Progenitor cell of endocrine pancreas (in vitro differentiated cells): Measurements from ENCODE around the gene TM4SF1. TPM values are rescaled to one million over a fixed set of nuclear protein-coding genes. Genes with fewer than 3 reads are reported as not detected.

Experiments
- DNase-seq: peaks from one replicate; pipeline ENCODE4 v3.0.0; 2021; ENCODE audit warnings: low spot score; ENCODE audit not compliant: unreplicated experiment
- H3K27ac Mint-ChIP-seq: 2 replicates; pipeline ENCODE4 v1.8.0; 2021; ENCODE audit warnings: mild to moderate bottlenecking, moderate library complexity, mixed read lengths
- H3K27me3 Mint-ChIP-seq: 2 replicates; pipeline ENCODE4 v1.8.0; 2021; ENCODE audit warnings: mixed read lengths
- H3K36me3 Mint-ChIP-seq: 2 replicates; pipeline ENCODE4 v1.8.0; 2022; ENCODE audit warnings: mixed read lengths; ENCODE audit not compliant: insufficient read depth
- H3K4me1 Mint-ChIP-seq: 2 replicates; pipeline ENCODE4 v1.8.0; 2021; ENCODE audit warnings: low read depth, mixed read lengths
- H3K4me3 Mint-ChIP-seq: 2 replicates; pipeline ENCODE4 v1.8.0; 2021; ENCODE audit warnings: low read depth, mild to moderate bottlenecking, moderate library complexity, mixed read lengths
- H3K9me3 Mint-ChIP-seq: 2 replicates; pipeline ENCODE4 v1.8.0; 2021; ENCODE audit warnings: low read depth, mixed read lengths
- total RNA-seq: library from RNA; stranded (reverse); gene quantifications from 2 replicates; pipeline ENCODE4 v1.2.1, GENCODE V29; 2021
- TF ChIP-seq, protein P1 (sequence below): fragments of 200-600 bp; sonication (generic); IDR thresholded peaks from one replicate; pipeline ENCODE4 v1.5.0; 2021; ENCODE audit warnings: antibody characterized with exemption, mild to moderate bottlenecking; ENCODE audit not compliant: unreplicated experiment

The TM4SF1 gene
- total RNA-seq, 1 donor from 2014 or later: 2.1 TPM

DNA sequence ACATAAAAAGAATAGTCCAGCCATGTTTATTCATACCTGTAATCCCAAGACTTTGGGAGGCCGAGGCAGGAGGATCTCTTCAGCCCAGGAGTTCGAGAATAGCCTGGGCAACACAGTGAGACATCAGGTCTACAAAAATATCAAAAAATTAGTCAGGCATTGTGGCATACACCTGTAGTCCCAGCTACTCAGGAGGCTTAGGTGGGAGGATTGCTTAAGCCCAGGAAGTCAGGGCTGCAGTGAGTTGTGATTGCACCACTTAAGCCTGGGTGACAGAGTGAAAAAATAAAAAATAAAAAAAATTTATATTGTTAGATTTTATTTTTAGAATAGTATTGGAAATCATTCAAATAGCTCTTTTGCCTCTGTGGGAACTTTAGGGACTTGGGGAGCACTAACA lies 12.8 kb upstream of the TM4SF1 start:
- Mint-ChIP-seq H3K27ac (no peak overlapping the region), H3K9me3 (peaks cover 18% of the 10 kb centered on the region), H3K4me1 (peaks cover 28% of the 10 kb centered on the region), H3K36me3 (peaks cover 5% of the 10 kb centered on the region), H3K4me3 (no peak overlapping the region), H3K27me3 (no peaks in the 10 kb centered on the region)
- DNase-seq: no peak
- TF ChIP-seq, protein P1, sequence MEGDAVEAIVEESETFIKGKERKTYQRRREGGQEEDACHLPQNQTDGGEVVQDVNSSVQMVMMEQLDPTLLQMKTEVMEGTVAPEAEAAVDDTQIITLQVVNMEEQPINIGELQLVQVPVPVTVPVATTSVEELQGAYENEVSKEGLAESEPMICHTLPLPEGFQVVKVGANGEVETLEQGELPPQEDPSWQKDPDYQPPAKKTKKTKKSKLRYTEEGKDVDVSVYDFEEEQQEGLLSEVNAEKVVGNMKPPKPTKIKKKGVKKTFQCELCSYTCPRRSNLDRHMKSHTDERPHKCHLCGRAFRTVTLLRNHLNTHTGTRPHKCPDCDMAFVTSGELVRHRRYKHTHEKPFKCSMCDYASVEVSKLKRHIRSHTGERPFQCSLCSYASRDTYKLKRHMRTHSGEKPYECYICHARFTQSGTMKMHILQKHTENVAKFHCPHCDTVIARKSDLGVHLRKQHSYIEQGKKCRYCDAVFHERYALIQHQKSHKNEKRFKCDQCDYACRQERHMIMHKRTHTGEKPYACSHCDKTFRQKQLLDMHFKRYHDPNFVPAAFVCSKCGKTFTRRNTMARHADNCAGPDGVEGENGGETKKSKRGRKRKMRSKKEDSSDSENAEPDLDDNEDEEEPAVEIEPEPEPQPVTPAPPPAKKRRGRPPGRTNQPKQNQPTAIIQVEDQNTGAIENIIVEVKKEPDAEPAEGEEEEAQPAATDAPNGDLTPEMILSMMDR: no peak

DNA sequence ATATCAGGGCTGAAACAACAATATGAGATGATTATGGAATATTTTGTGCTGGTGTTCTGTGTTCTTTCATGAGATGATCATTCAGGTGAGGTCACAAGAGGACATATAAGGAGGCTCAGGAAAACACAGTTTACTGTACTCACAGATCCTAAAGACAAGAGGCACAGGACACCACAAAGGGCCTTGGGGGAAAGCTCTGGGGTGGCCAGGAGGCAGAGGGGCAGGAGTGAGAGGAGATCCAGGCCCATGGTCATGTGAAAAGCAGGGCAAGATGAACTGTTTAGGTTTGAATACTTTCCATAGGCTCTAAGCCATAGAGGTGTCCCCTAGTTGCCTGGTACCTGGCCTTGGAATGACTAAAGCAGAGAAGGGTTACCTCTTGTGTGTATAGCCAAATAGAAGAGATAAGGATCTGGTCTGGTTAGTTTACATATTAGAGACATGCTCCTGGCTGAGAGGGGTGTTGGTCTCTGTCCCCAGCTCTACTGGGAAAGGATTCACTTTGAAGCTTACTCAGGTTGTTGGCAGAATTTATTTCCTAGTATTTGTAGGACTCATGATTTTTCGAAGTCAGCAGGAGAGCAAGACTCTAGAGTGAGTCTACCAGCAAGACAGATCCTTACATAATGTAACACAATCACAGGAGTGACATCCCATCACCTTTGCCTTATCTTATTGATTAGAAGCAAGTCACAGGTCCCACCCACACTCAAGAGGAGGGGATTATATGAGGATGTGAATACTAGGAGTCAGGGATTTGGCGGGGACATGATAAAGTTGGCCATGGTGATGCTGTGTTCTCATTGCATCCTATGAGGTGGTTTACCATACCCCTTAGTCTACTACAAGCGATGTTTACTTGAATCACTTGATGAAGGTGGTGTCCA lies 11.3 kb upstream of the TM4SF1 start:
- no peaks in the 10 kb centered on the region for H3K27me3 Mint-ChIP-seq
- peaks cover 20% of the 10 kb centered on the region for H3K9me3 Mint-ChIP-seq
- H3K4me1 Mint-ChIP-seq: peaks cover 27% of the 10 kb centered on the region
- H3K27ac Mint-ChIP-seq: peak overlapping the region; percentile 80
- no peak for DNase-seq
- TF ChIP-seq, protein P1: no peak
- H3K4me3 Mint-ChIP-seq: no peak overlapping the region
- peaks cover 5% of the 10 kb centered on the region for H3K36me3 Mint-ChIP-seq

DNA sequence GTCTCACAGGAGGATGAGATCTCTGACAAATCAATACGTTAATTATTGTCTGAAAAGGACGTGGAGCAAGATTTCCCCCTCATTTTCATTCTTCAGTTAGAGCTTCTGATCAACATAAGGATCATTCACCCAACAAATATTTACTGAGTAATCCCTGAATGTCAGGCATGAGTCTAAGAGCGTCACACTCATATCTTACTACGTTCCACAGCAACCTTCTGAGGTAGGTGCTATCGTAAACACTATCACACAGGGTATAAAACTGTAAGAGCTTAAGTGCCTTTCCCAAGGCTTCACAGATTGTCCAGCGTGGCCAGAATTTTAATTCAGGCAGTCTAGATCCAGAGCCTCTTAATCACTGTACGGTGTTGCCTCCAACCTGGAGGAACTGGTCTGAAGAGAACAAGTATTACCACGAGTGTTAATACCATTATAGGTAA lies 10.6 kb upstream of the TM4SF1 start:
- Mint-ChIP-seq H3K36me3 (peaks cover 5% of the 10 kb centered on the region), H3K27me3 (no peaks in the 10 kb centered on the region), H3K9me3 (peaks cover 20% of the 10 kb centered on the region)

DNA sequence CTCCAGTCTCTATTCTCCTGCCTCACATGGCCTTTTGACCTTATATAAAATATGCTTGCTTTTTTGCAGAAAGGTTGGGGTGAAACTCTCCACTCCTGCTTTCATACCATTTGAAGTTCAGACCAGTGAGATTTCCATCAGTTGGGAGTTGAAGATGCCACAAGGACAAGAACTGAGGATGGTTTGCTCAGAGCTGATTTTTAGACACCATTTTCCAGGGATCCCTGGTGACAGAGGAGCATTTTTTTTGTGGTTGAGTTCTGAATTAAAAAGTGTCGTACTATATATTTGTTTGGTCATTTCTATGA lies 8.8 kb upstream of the TM4SF1 start:
- no peak for DNase-seq
- H3K4me1 Mint-ChIP-seq: peaks cover 36% of the 10 kb centered on the region
- no peak overlapping the region for H3K4me3 Mint-ChIP-seq
- H3K9me3 Mint-ChIP-seq: peaks cover 26% of the 10 kb centered on the region
- H3K27ac Mint-ChIP-seq: peak overlapping the region; percentile 91
- TF ChIP-seq, protein P1: no peak
- peaks cover 10% of the 10 kb centered on the region for H3K36me3 Mint-ChIP-seq
- no peaks in the 10 kb centered on the region for H3K27me3 Mint-ChIP-seq

More for the DNA sequence above, 10.6 kb upstream of the TM4SF1 start:
- peaks cover 27% of the 10 kb centered on the region for H3K4me1 Mint-ChIP-seq
- H3K4me3 Mint-ChIP-seq: no peak overlapping the region
- TF ChIP-seq, protein P1: no peak
- H3K27ac Mint-ChIP-seq: peak overlapping the region; percentile 80
- no peak for DNase-seq

DNA sequence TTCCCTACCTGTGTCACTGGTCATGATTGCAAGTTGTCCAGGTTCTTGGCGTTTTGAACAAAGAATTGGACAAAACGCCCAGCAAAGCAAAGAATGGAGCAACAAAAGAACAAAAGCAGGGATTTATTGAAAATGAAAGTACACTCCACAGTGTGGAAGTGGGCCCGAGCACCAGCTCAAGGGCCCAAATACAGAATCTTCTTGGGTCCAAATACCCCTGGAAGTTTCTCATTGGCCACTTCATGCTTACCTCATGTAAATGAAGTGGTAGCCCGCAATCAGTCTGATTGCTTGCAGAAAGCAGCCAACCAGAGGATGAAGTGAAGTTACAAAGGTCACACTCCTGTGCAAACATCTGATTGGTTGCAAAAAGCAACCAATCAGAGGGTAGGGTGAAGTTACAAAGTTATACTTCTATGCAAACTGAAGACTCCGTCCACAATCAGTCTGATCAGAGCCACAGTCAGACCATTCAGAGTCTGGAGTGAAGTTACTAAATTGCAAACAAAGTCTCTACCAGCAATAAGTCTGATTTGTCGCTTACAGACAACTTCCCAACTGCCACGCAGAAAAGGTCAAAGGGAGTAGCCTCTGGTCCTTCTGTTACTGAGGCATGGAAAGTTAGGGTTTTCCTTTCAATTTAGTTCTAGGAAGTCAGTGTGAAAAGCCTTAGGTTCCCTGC lies 8.3 kb upstream of the TM4SF1 start:
- no peak for DNase-seq
- H3K27me3 Mint-ChIP-seq: no peaks in the 10 kb centered on the region
- peaks cover 27% of the 10 kb centered on the region for H3K9me3 Mint-ChIP-seq
- peak overlapping the region; percentile 57 for H3K27ac Mint-ChIP-seq
- H3K4me1 Mint-ChIP-seq: peaks cover 37% of the 10 kb centered on the region
- TF ChIP-seq, protein P1: no peak
- no peak overlapping the region for H3K4me3 Mint-ChIP-seq
- H3K36me3 Mint-ChIP-seq: peaks cover 12% of the 10 kb centered on the region
